ENCODE results near the gene PALD1. TPM values are rescaled to one million over a fixed set of nuclear protein-coding genes. Genes with fewer than 3 reads are reported as not detected.

PALD1 gene
- polyA plus RNA-seq, 1 donor from 2014 or later = 0.08 TPM

DNA sequence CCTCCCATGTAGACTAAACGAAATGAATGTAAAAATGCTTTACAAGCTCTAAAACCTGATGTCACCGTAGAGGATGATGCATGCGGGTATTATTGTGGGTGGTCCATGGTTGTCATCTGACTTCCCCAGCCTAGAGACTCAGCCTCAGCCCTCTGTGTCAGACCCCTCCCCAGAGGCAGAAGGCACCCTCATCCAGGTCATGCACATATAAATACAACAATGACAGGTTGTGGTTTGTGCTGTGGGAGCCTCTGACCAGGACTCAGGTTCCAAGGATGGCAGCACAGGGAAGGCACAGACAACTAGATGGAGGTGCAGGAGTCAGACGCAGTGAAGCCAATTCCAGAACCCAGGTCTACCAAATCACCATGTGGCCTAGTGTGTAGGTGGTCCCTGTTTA, 33.8 kb upstream of the PALD1 start:
- Mint-ChIP-seq H3K4me1 (peaks cover 8 to 11% (median 8%) of the 10 kb centered on the region in 3 donors), H3K36me3 (peaks cover 2% of the 10 kb centered on the region), H3K9me3 (peaks cover 0 to 4% (median 0%) of the 10 kb centered on the region in 3 donors), H3K27me3 (peaks cover 37% of the 10 kb centered on the region), H3K4me3 (no peak overlapping the region), H3K27ac (no peak overlapping the region)

DNA sequence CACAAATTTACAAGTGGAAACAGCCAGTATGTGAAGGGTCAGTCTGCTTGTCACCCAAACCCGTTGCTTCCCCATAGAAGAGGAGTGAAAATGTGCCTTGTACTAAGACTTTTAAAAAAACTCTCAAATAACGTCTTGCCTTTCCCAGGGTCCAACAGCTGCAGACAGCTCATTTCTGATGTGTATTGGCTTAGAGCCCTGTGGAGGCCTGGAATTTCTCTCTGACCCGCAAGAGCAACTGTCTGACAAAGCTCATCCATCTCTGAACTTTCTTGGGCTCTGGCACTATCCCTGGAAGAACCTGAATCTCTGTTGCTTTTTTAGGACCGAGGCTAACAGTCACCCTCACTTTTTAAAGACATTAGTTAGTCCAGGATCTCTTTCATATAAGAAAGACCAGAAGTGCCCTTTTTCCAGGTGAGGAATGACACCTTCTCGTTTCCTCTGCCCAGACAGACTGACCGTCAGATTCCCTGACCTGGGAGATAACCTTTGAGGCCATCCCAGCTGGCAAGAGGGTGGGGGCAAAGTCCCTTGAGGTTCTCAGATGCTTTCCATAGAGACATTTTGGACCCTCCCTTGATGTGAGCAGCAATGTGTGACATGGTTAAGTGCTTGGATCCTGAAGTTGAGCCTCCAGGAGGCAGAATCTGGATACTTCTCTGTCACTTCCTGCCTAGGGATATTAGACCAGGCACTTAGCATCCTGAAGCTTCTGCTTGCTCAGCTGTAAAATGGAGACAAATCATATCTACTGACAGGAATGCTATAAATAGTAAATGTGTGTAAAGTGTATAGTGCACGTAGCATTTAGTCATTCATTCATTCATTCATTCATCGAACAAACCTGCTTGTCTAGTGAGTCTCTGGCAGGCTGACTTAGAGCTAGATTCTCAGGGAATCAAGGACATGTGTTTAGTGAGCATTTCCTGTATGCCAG, 32.6 kb upstream of the PALD1 start:
- Mint-ChIP-seq H3K4me1 (peaks cover 3 to 6% (median 4%) of the 10 kb centered on the region in 3 donors), H3K27ac (no peak overlapping the region), H3K36me3 (peaks cover 2% of the 10 kb centered on the region), H3K9me3 (peaks cover 0 to under 1% (median 0%) of the 10 kb centered on the region in 3 donors), H3K27me3 (peaks cover 27% of the 10 kb centered on the region), H3K4me3 (no peak overlapping the region)

DNA sequence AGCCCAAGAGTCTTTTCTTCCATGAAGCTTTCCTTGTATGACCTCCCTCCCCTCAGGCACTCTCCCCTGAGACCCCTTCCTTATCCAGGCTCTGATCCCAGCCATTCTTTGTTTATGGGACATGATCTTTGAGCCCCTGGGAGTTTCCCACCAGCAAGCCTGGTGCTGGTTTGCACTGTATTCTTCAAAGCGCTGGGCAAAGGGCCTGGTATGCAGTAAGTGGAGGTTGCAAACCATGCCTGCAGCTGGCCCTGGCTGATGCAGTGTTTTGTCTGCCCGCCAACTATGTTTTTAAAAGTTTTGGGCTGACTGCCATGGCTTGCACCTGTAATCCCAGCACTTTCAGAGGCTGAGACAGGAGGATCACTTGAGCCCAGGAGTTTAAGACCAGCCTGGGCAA, 30.3 kb upstream of the PALD1 start:
- no peak overlapping the region for H3K27ac Mint-ChIP-seq
- no peaks in the 10 kb centered on the region for H3K9me3 Mint-ChIP-seq
- peaks cover 2% of the 10 kb centered on the region for H3K36me3 Mint-ChIP-seq
- peaks cover 11% of the 10 kb centered on the region for H3K27me3 Mint-ChIP-seq
- no peak overlapping the region for H3K4me3 Mint-ChIP-seq
- H3K4me1 Mint-ChIP-seq = peaks cover 0 to 1% (median 0%) of the 10 kb centered on the region in 3 donors

DNA sequence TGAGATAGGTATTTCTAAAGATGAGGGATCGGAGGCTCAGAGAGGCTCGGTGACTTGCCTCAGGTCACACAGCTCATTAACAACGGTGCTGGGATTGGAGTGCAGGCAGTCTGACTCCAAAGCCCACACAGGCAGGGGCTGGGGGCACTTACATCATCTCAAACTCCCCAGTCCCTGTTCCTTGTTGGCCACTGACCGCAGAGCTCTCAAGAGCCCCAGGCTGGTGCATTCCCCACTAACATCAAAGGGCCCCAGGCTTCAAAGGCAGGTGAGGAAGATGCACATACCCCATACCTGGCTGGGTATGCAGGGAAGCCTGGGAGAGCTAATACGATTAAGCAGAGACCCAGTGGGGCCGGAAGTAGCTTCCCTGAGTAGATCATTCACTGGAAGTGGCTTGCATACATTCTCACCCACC, 23.3 kb upstream of the PALD1 start:
- Mint-ChIP-seq H3K27ac (no peak overlapping the region), H3K9me3 (no peaks in the 10 kb centered on the region), H3K4me1 (peaks cover 3 to 7% (median 6%) of the 10 kb centered on the region in 3 donors), H3K36me3 (no peaks in the 10 kb centered on the region), H3K27me3 (peaks cover 24% of the 10 kb centered on the region), H3K4me3 (no peak overlapping the region)

DNA sequence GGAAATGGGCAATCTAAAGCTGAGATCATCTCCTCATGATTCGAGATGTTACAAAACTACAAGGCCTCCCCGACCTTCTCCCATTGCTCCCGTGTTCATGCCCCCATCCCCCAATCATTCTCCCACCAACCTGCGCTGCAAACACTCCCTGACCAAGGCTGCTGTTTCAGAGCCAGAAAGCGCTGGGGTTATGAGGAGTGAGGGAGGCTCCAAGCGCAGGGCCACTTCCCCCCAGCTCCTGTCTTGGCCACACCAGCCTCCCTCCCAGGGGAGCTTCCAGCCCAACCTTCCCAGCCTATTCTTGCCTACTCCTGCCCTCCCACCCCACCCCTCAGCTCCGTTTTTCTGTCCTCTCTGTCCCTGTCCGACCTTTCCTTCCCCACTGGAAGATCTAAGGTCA, 22.4 kb upstream of the PALD1 start:
- H3K27me3 Mint-ChIP-seq = peaks cover 31% of the 10 kb centered on the region

DNA sequence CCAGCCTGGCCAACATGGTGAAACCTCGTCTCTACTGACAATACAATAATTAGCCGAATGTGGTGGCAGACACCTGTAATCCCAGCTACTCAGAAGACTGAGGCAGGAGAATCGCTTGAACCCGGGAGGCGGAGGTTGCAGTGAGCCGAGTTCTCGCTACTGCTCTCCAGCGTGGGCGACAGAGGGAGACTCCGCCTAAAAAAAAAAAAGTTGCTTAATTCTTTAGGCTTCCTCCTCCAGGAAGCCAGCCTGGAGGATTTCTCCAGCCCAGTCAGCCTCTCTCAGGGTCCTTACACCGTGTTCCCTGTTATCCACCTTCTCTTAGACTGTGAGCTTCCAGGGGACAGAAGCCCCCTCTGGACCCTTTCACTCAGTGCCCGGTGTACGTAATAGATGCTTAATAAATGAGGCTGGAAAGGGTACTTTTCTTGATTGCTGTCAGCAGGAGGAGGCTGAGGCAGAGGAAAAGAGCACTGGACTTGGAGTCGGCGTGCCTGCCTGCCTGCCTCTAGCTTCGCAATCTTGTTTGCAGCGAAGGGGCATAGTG, 20.7 kb upstream of the PALD1 start:
- Mint-ChIP-seq H3K9me3 (no peaks in the 10 kb centered on the region), H3K36me3 (peaks cover 2% of the 10 kb centered on the region), H3K4me3 (peak overlapping the region in 1 of 4 donors; percentile 38), H3K27me3 (peaks cover 32% of the 10 kb centered on the region), H3K4me1 (peaks cover 3 to 7% (median 6%) of the 10 kb centered on the region in 3 donors), H3K27ac (no peak overlapping the region)

More for the DNA sequence above, 22.4 kb upstream of the PALD1 start:
- no peaks in the 10 kb centered on the region for H3K9me3 Mint-ChIP-seq
- peaks cover 3 to 7% (median 6%) of the 10 kb centered on the region in 3 donors for H3K4me1 Mint-ChIP-seq
- no peaks in the 10 kb centered on the region for H3K36me3 Mint-ChIP-seq
- H3K27ac Mint-ChIP-seq = no peak overlapping the region
- no peak overlapping the region for H3K4me3 Mint-ChIP-seq

DNA sequence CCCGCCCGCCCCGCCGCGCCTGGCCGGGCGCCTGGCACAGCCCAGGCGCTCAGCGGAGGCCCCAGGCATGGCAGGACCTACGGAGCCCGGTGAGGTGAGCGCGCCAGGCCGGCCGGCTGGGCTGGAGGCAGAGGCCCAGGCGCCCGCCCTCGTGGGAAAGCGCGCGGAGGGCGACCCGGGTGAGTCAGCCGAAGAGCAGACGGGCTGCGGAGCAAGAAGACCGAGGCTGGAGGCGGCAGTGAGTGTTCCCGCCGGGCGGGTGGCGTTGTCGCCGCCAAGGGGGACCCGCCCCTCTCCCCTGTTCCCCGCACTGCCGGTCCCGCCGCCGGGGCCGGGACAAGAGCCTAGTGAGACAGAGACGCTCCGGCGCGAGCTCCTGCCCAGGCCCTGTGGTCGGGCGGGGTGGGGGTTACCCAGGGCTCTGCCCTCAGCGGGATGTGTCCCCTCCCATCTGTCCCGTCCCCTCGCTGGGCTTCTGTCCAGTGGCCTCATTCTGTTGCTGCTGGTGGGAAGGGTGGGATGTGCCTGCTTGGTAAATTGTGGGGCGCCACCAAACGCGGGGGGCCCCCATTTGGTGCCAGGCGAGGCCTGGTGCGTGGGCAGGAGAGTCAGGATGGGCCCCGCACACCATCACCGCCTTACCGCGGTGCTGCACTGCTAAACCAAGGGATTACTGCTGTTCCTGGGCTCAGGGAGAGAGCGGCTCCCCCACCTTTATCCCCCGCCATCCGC, 20.1 kb upstream of the PALD1 start:
- Mint-ChIP-seq H3K36me3 (peaks cover 2% of the 10 kb centered on the region), H3K4me1 (peaks cover 3 to 7% (median 6%) of the 10 kb centered on the region in 3 donors), H3K27ac (no peak overlapping the region), H3K4me3 (peak overlapping the region in 1 of 4 donors; percentile 52), H3K27me3 (peaks cover 32% of the 10 kb centered on the region), H3K9me3 (no peaks in the 10 kb centered on the region)

DNA sequence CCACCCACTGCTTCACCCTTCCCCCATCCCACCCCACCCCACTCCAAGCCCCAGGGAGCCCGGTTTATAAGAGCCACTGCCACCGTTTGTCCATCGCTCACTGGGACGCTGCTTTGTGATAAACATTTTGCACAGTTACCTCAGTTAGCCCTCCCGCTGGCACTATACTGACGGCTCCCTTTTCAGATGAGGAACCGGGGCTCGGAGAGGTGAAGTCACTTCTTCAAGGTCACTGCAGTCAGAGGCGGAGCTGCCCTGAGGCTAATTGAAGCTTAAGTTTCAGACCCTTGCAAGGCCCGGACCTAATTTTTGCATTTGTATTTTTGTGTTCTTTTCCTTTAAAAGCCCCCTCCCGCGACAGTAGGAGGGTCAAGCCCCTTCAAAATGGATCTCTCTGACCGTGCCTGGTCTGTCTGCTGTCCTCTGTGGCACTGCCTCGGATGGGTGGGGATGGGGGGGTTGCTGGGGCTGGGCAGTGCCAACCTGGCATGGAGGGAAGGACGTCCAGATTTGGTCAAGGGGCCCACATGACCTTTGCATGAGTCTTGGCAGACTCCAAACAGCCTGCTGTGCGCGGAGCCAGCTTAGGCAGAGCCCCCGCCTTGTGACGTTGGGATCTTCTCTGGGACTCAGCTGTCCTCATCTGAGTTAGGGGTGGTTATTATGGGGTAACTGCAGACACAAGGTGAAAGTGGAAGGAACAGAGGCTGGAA, 19.4 kb upstream of the PALD1 start:
- peak overlapping the region in 1 of 4 donors; percentile 52 for H3K4me3 Mint-ChIP-seq

DNA sequence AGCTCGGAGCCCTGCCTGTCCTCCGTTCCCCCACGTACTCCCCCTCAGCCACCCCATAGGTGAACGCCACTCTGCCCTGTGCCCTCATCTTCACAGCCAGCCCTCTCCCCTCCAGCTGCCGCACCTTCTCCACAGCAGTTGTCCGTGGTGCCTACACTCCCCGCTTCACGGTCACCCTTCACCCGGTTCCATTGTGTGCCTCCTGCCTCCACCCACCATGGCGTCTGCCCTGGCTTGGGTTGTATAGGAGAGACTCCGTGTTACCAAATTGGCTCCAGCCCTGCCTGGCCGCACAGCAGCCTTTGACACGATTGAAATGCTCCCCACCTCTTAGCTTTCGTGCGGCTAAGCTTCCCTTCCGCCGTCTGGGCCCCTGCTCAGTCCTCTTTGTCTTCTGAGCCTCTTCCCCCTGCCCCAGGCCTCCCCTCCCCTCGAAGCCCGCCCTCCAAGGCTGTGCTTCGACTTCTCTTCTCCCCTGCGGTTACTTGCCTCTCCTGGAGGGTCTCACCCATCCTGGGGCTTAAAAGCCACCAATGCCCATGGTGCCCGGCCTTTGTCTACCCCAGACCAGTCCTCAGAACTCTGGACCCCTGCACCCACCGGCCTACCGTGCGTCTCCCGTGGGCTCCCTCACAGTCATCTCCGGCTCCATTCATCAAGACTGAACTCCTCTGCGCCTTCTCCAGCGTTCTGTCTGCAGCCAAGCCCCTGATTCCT, 18.6 kb upstream of the PALD1 start:
- Mint-ChIP-seq H3K27me3 (peaks cover 32% of the 10 kb centered on the region), H3K4me3 (peak overlapping the region in 1 of 4 donors; percentile 70)

More for the DNA sequence above, 19.4 kb upstream of the PALD1 start:
- H3K27ac Mint-ChIP-seq = no peak overlapping the region
- peaks cover 32% of the 10 kb centered on the region for H3K27me3 Mint-ChIP-seq
- no peaks in the 10 kb centered on the region for H3K9me3 Mint-ChIP-seq
- H3K4me1 Mint-ChIP-seq = peaks cover 3 to 8% (median 7%) of the 10 kb centered on the region in 3 donors
- H3K36me3 Mint-ChIP-seq = peaks cover 2% of the 10 kb centered on the region

DNA sequence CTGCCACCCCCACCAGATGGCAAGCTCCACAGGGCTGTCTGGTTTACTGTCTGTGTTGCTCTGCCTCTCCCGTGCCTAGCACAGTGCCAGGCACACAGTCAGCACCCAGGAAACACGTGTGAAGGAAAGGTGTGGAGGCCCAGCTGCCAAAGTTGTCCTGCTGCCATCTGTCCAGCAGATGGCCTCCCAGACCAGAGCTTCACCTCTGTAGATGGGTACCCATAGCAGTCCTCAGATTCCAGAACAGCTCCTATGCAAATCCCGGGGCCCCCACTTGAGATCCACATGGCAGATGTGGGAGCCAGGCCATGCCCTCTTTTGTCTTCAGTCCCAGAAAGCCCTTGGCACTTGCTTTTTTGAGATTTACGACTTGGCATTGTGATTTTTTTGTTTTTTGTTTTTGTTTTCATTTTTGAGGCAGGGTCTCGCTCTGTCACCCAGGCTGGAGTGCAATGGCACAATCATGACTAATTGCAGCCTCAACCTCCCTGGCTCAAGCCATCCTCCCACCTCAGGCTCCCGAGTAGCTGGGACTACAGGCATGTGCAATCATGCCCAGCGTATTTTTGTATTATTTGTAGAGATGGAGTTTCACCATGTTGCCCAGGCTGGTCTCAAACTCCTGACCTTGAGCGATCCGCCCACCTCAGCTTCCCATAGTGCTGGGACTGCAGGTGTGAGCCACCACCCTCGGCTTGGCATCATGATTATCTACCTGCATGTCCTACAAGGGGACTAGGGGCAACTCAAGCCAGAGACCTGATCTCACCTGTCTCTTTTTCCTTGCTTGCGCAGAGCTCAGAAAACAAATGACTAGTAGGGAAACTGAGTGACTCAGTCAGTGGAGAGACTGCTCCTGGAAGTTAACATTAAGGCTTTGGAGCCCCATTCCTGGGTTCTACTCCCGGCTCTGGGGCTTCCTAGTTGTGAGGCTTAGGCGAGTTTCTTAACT, 16.9 kb upstream of the PALD1 start:
- H3K27ac Mint-ChIP-seq = no peak overlapping the region

More for the DNA sequence above, 18.6 kb upstream of the PALD1 start:
- Mint-ChIP-seq H3K36me3 (peaks cover 2% of the 10 kb centered on the region), H3K27ac (no peak overlapping the region), H3K4me1 (peaks cover 3 to 8% (median 7%) of the 10 kb centered on the region in 3 donors), H3K9me3 (no peaks in the 10 kb centered on the region)

DNA sequence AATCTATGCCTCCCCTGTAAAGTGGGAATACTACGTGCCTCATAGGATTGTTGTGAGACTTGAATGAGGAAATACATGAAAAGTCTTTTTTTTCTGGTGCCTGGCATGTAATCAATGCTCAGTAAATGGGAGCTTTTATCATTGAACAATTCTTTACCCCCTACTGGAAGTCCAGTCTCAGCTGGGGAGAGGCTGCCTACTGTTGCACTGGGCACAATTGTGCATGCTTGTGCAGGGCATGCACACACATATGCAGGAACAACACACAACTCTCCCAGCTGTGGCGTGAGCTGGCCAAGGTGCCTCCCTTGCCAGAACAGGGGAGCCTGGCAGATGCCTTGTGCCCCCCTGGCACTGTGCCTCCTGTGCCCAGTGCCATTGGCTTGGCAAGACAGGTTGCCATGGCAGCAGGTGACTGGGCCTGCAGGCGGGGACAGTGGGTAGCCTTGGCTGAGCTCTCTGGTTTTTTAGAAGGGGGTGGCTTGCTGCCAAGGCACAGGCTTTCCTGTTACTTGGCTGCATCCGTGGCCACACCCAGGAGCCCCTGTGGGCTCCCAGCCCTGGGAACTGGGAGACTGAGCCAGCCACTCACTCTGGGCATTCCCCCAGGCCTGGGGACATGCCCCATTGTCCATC, 16.1 kb upstream of the PALD1 start:
- Mint-ChIP-seq H3K27me3 (peaks cover 27% of the 10 kb centered on the region), H3K4me1 (peaks cover 1 to 6% (median 5%) of the 10 kb centered on the region in 3 donors), H3K36me3 (peaks cover 2% of the 10 kb centered on the region), H3K27ac (no peak overlapping the region), H3K4me3 (no peak overlapping the region), H3K9me3 (no peaks in the 10 kb centered on the region)

More for the DNA sequence above, 16.9 kb upstream of the PALD1 start:
- H3K27me3 Mint-ChIP-seq = peaks cover 31% of the 10 kb centered on the region
- H3K4me1 Mint-ChIP-seq = peaks cover 3 to 8% (median 7%) of the 10 kb centered on the region in 3 donors
- no peak overlapping the region for H3K4me3 Mint-ChIP-seq
- peaks cover 2% of the 10 kb centered on the region for H3K36me3 Mint-ChIP-seq
- H3K9me3 Mint-ChIP-seq = no peaks in the 10 kb centered on the region

DNA sequence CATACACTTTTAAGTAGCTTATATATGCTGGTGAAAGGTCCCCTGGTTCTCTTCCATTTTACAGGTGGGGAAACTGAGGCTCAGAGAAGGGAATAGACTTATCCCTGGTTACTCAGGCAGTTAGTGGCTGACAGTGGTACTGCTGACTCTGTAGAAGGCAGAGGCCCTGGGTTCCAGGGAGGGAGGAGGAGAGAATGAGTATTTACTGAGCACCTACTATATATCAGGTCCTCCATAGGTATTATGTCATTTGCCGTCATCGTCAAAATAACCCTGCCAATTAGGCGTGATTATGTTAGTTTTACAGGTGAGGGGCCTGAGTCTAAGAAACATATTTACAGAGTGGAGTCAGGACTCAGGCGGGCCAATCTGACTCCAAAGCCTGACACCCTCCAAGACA, 13.3 kb upstream of the PALD1 start:
- no peak overlapping the region for H3K27ac Mint-ChIP-seq
- no peaks in the 10 kb centered on the region for H3K9me3 Mint-ChIP-seq
- H3K36me3 Mint-ChIP-seq = peaks cover 2% of the 10 kb centered on the region
- peaks cover 0 to 6% (median 2%) of the 10 kb centered on the region in 3 donors for H3K4me1 Mint-ChIP-seq
- H3K4me3 Mint-ChIP-seq = no peak overlapping the region
- H3K27me3 Mint-ChIP-seq = peaks cover 9% of the 10 kb centered on the region

DNA sequence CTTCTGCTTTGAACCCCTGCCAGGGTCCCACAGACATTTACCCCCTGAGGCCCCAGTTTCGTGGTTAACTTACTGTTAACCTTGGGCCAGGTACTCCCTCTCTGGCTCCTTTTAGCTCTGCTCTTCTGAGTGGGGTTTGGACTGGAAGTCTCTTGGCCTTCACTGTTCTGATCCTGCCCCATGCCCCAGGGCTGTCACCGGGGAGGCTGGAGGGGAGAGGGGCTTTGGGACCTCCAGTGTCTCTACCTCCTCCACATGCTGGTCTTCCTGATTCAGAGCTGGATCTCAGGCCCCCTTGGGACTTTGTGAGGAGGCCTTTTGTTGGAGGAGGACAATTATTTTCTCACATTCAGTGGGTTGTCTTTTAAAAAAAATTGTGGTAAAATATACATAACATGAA, 12.7 kb upstream of the PALD1 start:
- peaks cover 2% of the 10 kb centered on the region for H3K36me3 Mint-ChIP-seq
- no peak overlapping the region for H3K4me3 Mint-ChIP-seq
- no peaks in the 10 kb centered on the region for H3K9me3 Mint-ChIP-seq
- peaks cover 6% of the 10 kb centered on the region for H3K27me3 Mint-ChIP-seq
- H3K27ac Mint-ChIP-seq = no peak overlapping the region
- peaks cover 0 to 6% (median 2%) of the 10 kb centered on the region in 3 donors for H3K4me1 Mint-ChIP-seq
